HepG2 (cell line): ENCODE measurements around the gene HOXA10. TPM values are rescaled to one million over a fixed set of nuclear protein-coding genes. Genes with fewer than 3 reads are reported as not detected.

Source experiments
- ATAC-seq: fragments of 200-7000 bp; cut with Tn5 transposase; 3 replicates; pipeline ENCODE4 v1.9.1; 2020; ENCODE audit warnings: mild to moderate bottlenecking, moderate library complexity
- BruUV-seq: library from RNA; stranded (reverse); fragments of 400-500 nt; replicated peaks from 2 replicates; lab custom pipeline; 2021; lab: Mats Ljungman, UMichigan
- CTCF ChIA-PET: fragments of 300-600 bp; formaldehyde crosslinking; extraction: SDS; loops from one replicate; lab custom pipeline; 2021; ENCODE audit warnings: low total read pairs, inconsistent platforms, low intra/inter-chr PET ratio; lab: Yijun Ruan, JAX
- POLR2A ChIA-PET: fragments of 350-600 bp; sonication (Branson Sonifier 250); formaldehyde crosslinking; loops from one replicate; lab custom pipeline; 2020; ENCODE audit warnings: antibody characterized with exemption, inconsistent platforms; lab: Yijun Ruan, JAX
- DNase-seq: peaks from one replicate; pipeline ENCODE4 v3.0.0-alpha.2; 2015; ENCODE audit warnings: low spot score
- FAIRE-seq: peaks from 3 replicates; lab custom pipeline; 2011; peaks lifted over from hg19 to GRCh38; lab: Jason Lieb, UNC
- H2AFZ ChIP-seq: one replicate; pipeline ENCODE4 v1.6.1; 2011; ENCODE audit warnings: low read length, inconsistent platforms
- H3K27ac ChIP-seq: fragments of 300-600 bp; 3 replicates; pipeline ENCODE4 v1.8.0; 2011; ENCODE audit warnings: mixed run types, mild to moderate bottlenecking, mixed read lengths, low read length, inconsistent platforms; ENCODE audit not compliant: insufficient read depth; ENCODE audit errors: extremely low read length
- H3K27me3 ChIP-seq, 2 experiments: fragments of 200-600 bp in 1 of 2; 2 replicates in 1 of 2; 3 replicates in 1 of 2; pipeline versions ENCODE4 v1.6.0 to v1.8.0; 2011; ENCODE audit warnings: low read length in 2 of 2, mild to moderate bottlenecking in 2 of 2, moderate library complexity in 2 of 2, inconsistent platforms in 1 of 2; ENCODE audit not compliant: insufficient read depth in 2 of 2, control insufficient read depth in 1 of 2
- H3K36me3 ChIP-seq, 2 experiments: fragments of 200-600 bp in 1 of 2; replicated peaks in 1 of 2; 2 replicates in 1 of 2; 3 replicates in 1 of 2; pipeline versions ENCODE4 v1.5.1 to v1.8.0; 2011; ENCODE audit warnings: low read length in 2 of 2, inconsistent platforms in 1 of 2; ENCODE audit not compliant: insufficient read depth in 2 of 2, control insufficient read depth in 1 of 2
- H3K4me1 ChIP-seq: 2 replicates; pipeline ENCODE4 v1.5.1; 2012; ENCODE audit warnings: low read length, inconsistent platforms; ENCODE audit not compliant: insufficient read depth
- H3K4me2 ChIP-seq: 2 replicates; pipeline ENCODE4 v1.6.0; 2011; ENCODE audit warnings: low read depth, low read length, inconsistent platforms
- H3K4me3 ChIP-seq, 3 experiments: fragments of 200-600 bp in 1 of 3; sonication (generic), shearing (Covaris generic) in 1 of 3; replicated peaks in 1 of 3; 2 replicates each; pipeline ENCODE4 v1.5.1; 2011 to 2016; ENCODE audit warnings: low read length in 3 of 3, inconsistent platforms in 2 of 3, low read depth in 2 of 3, mild to moderate bottlenecking in 2 of 3, control low read depth in 1 of 3, mixed read lengths in 1 of 3; ENCODE audit not compliant: insufficient read depth in 1 of 3
- H3K79me2 ChIP-seq: one replicate; pipeline ENCODE4 v1.6.1; 2011; ENCODE audit warnings: low read length, inconsistent platforms; ENCODE audit not compliant: insufficient read depth
- H3K9ac ChIP-seq: 2 replicates; pipeline ENCODE4 v1.6.0; 2011; ENCODE audit warnings: mild to moderate bottlenecking, low read depth, low read length, inconsistent platforms; ENCODE audit not compliant: insufficient read depth
- H3K9me3 ChIP-seq: 2 replicates; pipeline ENCODE4 v1.5.1; 2012; ENCODE audit warnings: mild to moderate bottlenecking, low read length
- H4K20me1 ChIP-seq: 2 replicates; pipeline ENCODE4 v1.6.0; 2011; ENCODE audit warnings: inconsistent platforms, mild to moderate bottlenecking, low read length, moderate library complexity; ENCODE audit not compliant: insufficient read depth
- BRCA1 ChIP-seq: sonication (generic); formaldehyde crosslinking; IDR thresholded peaks from 2 replicates; pipeline ENCODE4 v1.4.0; 2020; ENCODE audit warnings: missing genetic modification reagents
- PRPF4 ChIP-seq: fragments of 200-400 bp; formaldehyde crosslinking; IDR thresholded peaks from 2 replicates; pipeline ENCODE4 v1.6.1; 2016; ENCODE audit warnings: low read length, low read depth; ENCODE audit not compliant: poor library complexity, severe bottlenecking
- ZBTB1 ChIP-seq: sonication (generic); formaldehyde crosslinking; IDR thresholded peaks from 2 replicates; pipeline ENCODE4 v1.4.0; 2020; ENCODE audit warnings: missing genetic modification reagents, borderline replicate concordance
- ZNF605 ChIP-seq: sonication (generic); formaldehyde crosslinking; IDR thresholded peaks from 2 replicates; pipeline ENCODE4 v1.8.0; 2022; ENCODE audit warnings: mild to moderate bottlenecking, missing genetic modification reagents
- WGBS: methylation state at CpG from one replicate; pipeline ENCODE4 v1.1.6; 2017; ENCODE audit warnings: low lambda C conversion rate; 5-methylcytosine and 5-hydroxymethylcytosine counted together
- in situ Hi-C: cut with HindIII; loops from 2 replicates; pipeline ENCODE4 v1.10.0; 2017; ENCODE audit warnings: low pct_unique_long_range_greater_than_20kb; ENCODE audit not compliant: extremely low pct_ligation_motif_present
- intact Hi-C: fragments of 100-400 bp; cut with micrococcal nuclease; formaldehyde crosslinking; loops from one replicate; pipeline ENCODE4 v1.10.0; 2022; ENCODE audit not compliant: unreplicated experiment
- polyA plus RNA-seq, 8 experiments: library from polyadenylated mRNA; depleted of rRNA in 3 of 8; stranded (reverse) in 7 of 8; unstranded in 1 of 8; fragments of >200 nt; fragmentation: Illumina TruSeq in 4 of 8; extraction: Trizol in 4 of 8; gene quantifications; 2 replicates each; pipeline versions ENCODE4 v1.2.1 to v1.2.3, GENCODE V29; 2011 to 2016; ENCODE audit warnings: low read depth in 4 of 8, missing spikeins in 1 of 8, mixed read lengths in 1 of 8; ENCODE audit not compliant: insufficient read depth in 1 of 8
- total RNA-seq, 5 experiments: library from RNA; depleted of rRNA; stranded (reverse); fragments of >200 nt; fragmentation: Illumina TruSeq; extraction: Trizol; gene quantifications; 2 replicates each; pipeline ENCODE4 v1.2.3, GENCODE V29; 2016; ENCODE audit warnings: low read depth in 1 of 5
- TF ChIP-seq, protein P1 (sequence below): sonication (generic); formaldehyde crosslinking; IDR thresholded peaks from 2 replicates; pipeline ENCODE4 v1.9.0; 2021; ENCODE audit warnings: mild to moderate bottlenecking, missing genetic modification reagents
- TF ChIP-seq, protein P2 (sequence below), 2 experiments: fragments of 450-650 bp in 1 of 2; sonication (generic) in 1 of 2; formaldehyde crosslinking in 1 of 2; IDR thresholded peaks; 2 replicates each; pipeline versions ENCODE4 v1.6.1 to v1.8.0; 2016 to 2022; ENCODE audit warnings: antibody characterized with exemption in 1 of 2, mild to moderate bottlenecking in 1 of 2, missing genetic modification reagents in 1 of 2

HOXA10 gene
- total and polyA plus RNA-seq, 2 of the 13 experiments (the other 11 are each of a cell fraction or from before 2014, with no cell fraction given): not detected

DNA sequence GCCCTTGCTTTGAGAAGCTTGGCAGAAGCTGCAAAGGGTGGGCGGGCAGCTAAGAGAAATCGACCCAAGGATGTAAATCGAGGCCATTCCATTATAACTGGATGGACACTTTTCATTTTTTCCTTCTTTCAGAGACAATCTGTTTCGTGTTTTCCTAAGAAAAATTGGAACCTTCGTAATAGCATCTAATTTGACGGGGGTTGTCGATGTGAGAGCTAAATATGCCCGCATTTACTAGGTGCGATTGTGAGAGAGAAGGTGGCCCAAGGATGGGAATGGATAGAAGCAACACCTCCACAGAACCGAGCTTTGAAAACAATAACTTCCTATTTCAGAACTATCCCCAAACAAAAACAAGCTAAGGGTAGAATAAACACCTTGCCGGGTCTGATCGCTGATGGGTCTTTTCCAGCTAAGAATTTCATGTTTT lies 42.7 kb downstream of the HOXA10 start:
- ATAC-seq: no peak
- no peak for DNase-seq
- BruUV-seq: TSS peak; percentile 51
- peak; percentile 15 for FAIRE-seq
- Histone ChIP-seq H3K79me2 (no peaks in the 10 kb centered on the region), H3K4me3 (peak overlapping the region; percentile 62 to 88 (median 69)), H3K9ac (peak overlapping the region; percentile 82), H3K4me2 (peak overlapping the region; percentile 91), H3K36me3 (no peaks in the 10 kb centered on the region), H3K9me3 (no peaks in the 10 kb centered on the region), H3K4me1 (peaks cover 90% of the 10 kb centered on the region), H3K27ac (peak overlapping the region; percentile 78), H3K27me3 (no peaks in the 10 kb centered on the region), H4K20me1 (no peaks in the 10 kb centered on the region), H2AFZ (no peak overlapping the region)
- intact Hi-C loops: loop anchor here (5.0 kb wide), 1 partner anchor 164 kb away; no protein-coding TSS in a partner anchor
- 74% methylated on average over 12 of the region's 12 CpGs for WGBS
- POLR2A ChIA-PET: interaction anchor here (0.8 to 5.0 kb wide), 14 partner anchors 10 to 783 kb away, joined by 3 to 118 read pairs (median 5); partner anchors contain the start of genes HOXA1, HOXA3, HOXA5 and SKAP2
- CTCF ChIA-PET: no interaction called here
- in situ Hi-C loops: no loop called here
- TF ChIP-seq, protein P1, sequence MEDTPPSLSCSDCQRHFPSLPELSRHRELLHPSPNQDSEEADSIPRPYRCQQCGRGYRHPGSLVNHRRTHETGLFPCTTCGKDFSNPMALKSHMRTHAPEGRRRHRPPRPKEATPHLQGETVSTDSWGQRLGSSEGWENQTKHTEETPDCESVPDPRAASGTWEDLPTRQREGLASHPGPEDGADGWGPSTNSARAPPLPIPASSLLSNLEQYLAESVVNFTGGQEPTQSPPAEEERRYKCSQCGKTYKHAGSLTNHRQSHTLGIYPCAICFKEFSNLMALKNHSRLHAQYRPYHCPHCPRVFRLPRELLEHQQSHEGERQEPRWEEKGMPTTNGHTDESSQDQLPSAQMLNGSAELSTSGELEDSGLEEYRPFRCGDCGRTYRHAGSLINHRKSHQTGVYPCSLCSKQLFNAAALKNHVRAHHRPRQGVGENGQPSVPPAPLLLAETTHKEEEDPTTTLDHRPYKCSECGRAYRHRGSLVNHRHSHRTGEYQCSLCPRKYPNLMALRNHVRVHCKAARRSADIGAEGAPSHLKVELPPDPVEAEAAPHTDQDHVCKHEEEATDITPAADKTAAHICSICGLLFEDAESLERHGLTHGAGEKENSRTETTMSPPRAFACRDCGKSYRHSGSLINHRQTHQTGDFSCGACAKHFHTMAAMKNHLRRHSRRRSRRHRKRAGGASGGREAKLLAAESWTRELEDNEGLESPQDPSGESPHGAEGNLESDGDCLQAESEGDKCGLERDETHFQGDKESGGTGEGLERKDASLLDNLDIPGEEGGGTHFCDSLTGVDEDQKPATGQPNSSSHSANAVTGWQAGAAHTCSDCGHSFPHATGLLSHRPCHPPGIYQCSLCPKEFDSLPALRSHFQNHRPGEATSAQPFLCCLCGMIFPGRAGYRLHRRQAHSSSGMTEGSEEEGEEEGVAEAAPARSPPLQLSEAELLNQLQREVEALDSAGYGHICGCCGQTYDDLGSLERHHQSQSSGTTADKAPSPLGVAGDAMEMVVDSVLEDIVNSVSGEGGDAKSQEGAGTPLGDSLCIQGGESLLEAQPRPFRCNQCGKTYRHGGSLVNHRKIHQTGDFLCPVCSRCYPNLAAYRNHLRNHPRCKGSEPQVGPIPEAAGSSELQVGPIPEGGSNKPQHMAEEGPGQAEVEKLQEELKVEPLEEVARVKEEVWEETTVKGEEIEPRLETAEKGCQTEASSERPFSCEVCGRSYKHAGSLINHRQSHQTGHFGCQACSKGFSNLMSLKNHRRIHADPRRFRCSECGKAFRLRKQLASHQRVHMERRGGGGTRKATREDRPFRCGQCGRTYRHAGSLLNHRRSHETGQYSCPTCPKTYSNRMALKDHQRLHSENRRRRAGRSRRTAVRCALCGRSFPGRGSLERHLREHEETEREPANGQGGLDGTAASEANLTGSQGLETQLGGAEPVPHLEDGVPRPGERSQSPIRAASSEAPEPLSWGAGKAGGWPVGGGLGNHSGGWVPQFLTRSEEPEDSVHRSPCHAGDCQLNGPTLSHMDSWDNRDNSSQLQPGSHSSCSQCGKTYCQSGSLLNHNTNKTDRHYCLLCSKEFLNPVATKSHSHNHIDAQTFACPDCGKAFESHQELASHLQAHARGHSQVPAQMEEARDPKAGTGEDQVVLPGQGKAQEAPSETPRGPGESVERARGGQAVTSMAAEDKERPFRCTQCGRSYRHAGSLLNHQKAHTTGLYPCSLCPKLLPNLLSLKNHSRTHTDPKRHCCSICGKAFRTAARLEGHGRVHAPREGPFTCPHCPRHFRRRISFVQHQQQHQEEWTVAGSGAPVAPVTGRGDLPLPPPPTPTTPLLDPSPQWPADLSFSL (CRISPR knock-in tag): no peak
- TF ChIP-seq BRCA1 (CRISPR knock-in tag) (no peak), ZBTB1 (CRISPR knock-in tag) (no peak), PRPF4 (peak; percentile 87), ZNF605 (0 out of 2 replicates have a peak, but pooled peaks have one; percentile 7)
- TF ChIP-seq, protein P2, sequence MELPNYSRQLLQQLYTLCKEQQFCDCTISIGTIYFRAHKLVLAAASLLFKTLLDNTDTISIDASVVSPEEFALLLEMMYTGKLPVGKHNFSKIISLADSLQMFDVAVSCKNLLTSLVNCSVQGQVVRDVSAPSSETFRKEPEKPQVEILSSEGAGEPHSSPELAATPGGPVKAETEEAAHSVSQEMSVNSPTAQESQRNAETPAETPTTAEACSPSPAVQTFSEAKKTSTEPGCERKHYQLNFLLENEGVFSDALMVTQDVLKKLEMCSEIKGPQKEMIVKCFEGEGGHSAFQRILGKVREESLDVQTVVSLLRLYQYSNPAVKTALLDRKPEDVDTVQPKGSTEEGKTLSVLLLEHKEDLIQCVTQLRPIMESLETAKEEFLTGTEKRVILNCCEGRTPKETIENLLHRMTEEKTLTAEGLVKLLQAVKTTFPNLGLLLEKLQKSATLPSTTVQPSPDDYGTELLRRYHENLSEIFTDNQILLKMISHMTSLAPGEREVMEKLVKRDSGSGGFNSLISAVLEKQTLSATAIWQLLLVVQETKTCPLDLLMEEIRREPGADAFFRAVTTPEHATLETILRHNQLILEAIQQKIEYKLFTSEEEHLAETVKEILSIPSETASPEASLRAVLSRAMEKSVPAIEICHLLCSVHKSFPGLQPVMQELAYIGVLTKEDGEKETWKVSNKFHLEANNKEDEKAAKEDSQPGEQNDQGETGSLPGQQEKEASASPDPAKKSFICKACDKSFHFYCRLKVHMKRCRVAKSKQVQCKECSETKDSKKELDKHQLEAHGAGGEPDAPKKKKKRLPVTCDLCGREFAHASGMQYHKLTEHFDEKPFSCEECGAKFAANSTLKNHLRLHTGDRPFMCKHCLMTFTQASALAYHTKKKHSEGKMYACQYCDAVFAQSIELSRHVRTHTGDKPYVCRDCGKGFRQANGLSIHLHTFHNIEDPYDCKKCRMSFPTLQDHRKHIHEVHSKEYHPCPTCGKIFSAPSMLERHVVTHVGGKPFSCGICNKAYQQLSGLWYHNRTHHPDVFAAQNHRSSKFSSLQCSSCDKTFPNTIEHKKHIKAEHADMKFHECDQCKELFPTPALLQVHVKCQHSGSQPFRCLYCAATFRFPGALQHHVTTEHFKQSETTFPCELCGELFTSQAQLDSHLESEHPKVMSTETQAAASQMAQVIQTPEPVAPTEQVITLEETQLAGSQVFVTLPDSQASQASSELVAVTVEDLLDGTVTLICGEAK (IDR thresholded peaks at IDR 0.05): no peak
- TF ChIP-seq, protein P2 (CRISPR knock-in tag; IDR thresholded peaks at IDR 0.05): no peak
